Esophagus squamous epithelium (tissue), 5 donors: Measurements from ENCODE around the gene TOP3A. TPM values are rescaled to one million over a fixed set of nuclear protein-coding genes. Genes with fewer than 3 reads are reported as not detected.

Source experiments
- DNase-seq: peaks from one replicate; lab custom pipeline; 2025; lab: John Stamatoyannopoulos, UW
- H3K27ac ChIP-seq, 4 donors: fragments of 200-600 bp; sonication (generic); one replicate each; pipeline ENCODE4 v1.5.1; 2016 to 2019; ENCODE audit warnings: mild to moderate bottlenecking in 1 of 4
- H3K27me3 ChIP-seq, 4 donors: fragments of 200-600 bp; sonication (generic); 1 replicate in 3 of 4; 2 replicates in 1 of 4; pipeline versions ENCODE4 v1.5.1 to v1.6.0; 2017 to 2021; ENCODE audit warnings: antibody characterized with exemption in 1 of 4
- H3K36me3 ChIP-seq, 3 donors: fragments of 200-600 bp; sonication (generic); one replicate each; pipeline ENCODE4 v1.5.1; 2016 to 2019
- H3K4me1 ChIP-seq, 3 donors: fragments of 200-600 bp; sonication (generic); one replicate each; pipeline ENCODE4 v1.5.1; 2017 to 2019
- H3K4me3 ChIP-seq, 4 donors: fragments of 200-600 bp; sonication (generic); 1 replicate in 3 of 4; 2 replicates in 1 of 4; pipeline ENCODE4 v1.5.1; 2016 to 2019; ENCODE audit warnings: mild to moderate bottlenecking in 2 of 4, moderate library complexity in 1 of 4
- H3K9me3 ChIP-seq, 3 donors: fragments of 200-600 bp; sonication (generic); one replicate each; pipeline ENCODE4 v1.5.1; 2016 to 2019
- POLR2A ChIP-seq, 4 donors: fragments of 450-650 bp; IDR thresholded peaks; one replicate each; pipeline ENCODE4 v1.6.1; 2017; ENCODE audit warnings: antibody characterized with exemption in 4 of 4, mild to moderate bottlenecking in 4 of 4, moderate library complexity in 3 of 4
- WGBS, 2 donors: methylation state at CpG; one replicate each; pipeline ENCODE4 v1.1.5; 2018; 5-methylcytosine and 5-hydroxymethylcytosine counted together
- intact Hi-C: fragments of 100-400 bp; cut with DNase I; formaldehyde crosslinking; loops from one replicate; pipeline ENCODE4 v1.15.0; 2022
- total RNA-seq, 4 donors: library from RNA; depleted of rRNA; stranded (reverse); fragments of >200 nt; gene quantifications; one replicate each; pipeline ENCODE4 v1.1.0, GENCODE V29; 2016
- TF ChIP-seq, protein P1 (sequence below), 6 experiments: fragments of 450-650 bp in 4 of 6; fragments of 200-600 bp in 2 of 6; sonication (generic) in 2 of 6; IDR thresholded peaks; one replicate each; pipeline ENCODE4 v1.5.1; 2016 to 2019; ENCODE audit warnings: antibody characterized with exemption in 6 of 6, mild to moderate bottlenecking in 4 of 6, moderate library complexity in 4 of 6
- donor health status: DM: yes; HTN: yes; CAD: no.

Gene TOP3A
- total RNA-seq, 4 donors from 2014 or later = 17.9 to 34.0 (median 21.1) TPM

- TF ChIP-seq, protein P1, sequence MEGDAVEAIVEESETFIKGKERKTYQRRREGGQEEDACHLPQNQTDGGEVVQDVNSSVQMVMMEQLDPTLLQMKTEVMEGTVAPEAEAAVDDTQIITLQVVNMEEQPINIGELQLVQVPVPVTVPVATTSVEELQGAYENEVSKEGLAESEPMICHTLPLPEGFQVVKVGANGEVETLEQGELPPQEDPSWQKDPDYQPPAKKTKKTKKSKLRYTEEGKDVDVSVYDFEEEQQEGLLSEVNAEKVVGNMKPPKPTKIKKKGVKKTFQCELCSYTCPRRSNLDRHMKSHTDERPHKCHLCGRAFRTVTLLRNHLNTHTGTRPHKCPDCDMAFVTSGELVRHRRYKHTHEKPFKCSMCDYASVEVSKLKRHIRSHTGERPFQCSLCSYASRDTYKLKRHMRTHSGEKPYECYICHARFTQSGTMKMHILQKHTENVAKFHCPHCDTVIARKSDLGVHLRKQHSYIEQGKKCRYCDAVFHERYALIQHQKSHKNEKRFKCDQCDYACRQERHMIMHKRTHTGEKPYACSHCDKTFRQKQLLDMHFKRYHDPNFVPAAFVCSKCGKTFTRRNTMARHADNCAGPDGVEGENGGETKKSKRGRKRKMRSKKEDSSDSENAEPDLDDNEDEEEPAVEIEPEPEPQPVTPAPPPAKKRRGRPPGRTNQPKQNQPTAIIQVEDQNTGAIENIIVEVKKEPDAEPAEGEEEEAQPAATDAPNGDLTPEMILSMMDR (IDR thresholded peaks at IDR 0.05) = no peak
- no peak for TF ChIP-seq POLR2A (IDR thresholded peaks at IDR 0.05)
- intact Hi-C loops = no loop called here
- H3K27me3 ChIP-seq = no peaks in the 10 kb centered on the region
- no peaks in the 10 kb centered on the region for H3K4me1 ChIP-seq
- no peak for DNase-seq
- H3K36me3 ChIP-seq = peaks cover 21 to 98% (median 44%) of the 10 kb centered on the region in 3 donors
- WGBS, 2 donors = 75 to 79% methylated on average over 3 of the region's 3 CpGs
- H3K9me3 ChIP-seq = no peaks in the 10 kb centered on the region
- H3K4me3 ChIP-seq = no peak overlapping the region
- H3K27ac ChIP-seq = no peak overlapping the region
These were observed 35.9 kb downstream of the TOP3A start for GRCh38 chr17:18278867-18279266.

DNA sequence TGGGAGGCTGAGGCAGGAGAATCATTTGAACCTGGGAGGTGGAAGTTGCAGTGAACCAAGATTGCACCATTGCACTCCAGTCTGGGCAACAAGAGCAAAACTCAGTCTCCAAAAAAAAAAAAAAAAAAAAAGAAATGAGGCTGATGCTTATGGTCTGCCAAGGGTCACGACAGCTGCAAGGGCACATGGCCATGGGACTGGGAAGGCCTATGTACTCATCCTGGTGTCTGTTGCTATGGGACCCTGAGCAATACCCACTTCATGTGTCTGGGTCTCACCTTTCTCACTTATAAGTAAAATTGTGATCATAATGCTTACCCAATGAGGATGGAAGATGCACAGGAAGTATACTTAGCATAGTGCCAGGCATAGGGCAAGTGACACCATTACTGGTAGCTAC, 37.7 kb downstream of the TOP3A start:
- no peak for TF ChIP-seq POLR2A (IDR thresholded peaks at IDR 0.05)
- TF ChIP-seq, protein P1 (IDR thresholded peaks at IDR 0.05) = no peak
- H3K4me1 ChIP-seq = no peaks in the 10 kb centered on the region
- no peak overlapping the region for H3K4me3 ChIP-seq
- intact Hi-C loops = no loop called here
- H3K9me3 ChIP-seq = no peaks in the 10 kb centered on the region
- WGBS, 2 donors = 92 to 100% methylated on average over 1 of the region's 1 CpG
- H3K36me3 ChIP-seq = peaks cover 14 to 92% (median 33%) of the 10 kb centered on the region in 3 donors
- no peak for DNase-seq
- H3K27ac ChIP-seq = no peak overlapping the region
- no peaks in the 10 kb centered on the region for H3K27me3 ChIP-seq

GRCh38 chr17:18270046-18270931, 44.5 kb downstream of the TOP3A start:
- H3K4me3 ChIP-seq = no peak overlapping the region
- 76 to 86% methylated on average over 6 to 12 of the region's 14 CpGs for WGBS, 2 donors
- peaks cover 1 to 40% (median 2%) of the 10 kb centered on the region in 3 donors for H3K36me3 ChIP-seq
- no peak for TF ChIP-seq POLR2A (IDR thresholded peaks at IDR 0.05)
- TF ChIP-seq, protein P1 (IDR thresholded peaks at IDR 0.05) = no peak
- intact Hi-C loops = no loop called here
- H3K9me3 ChIP-seq = no peaks in the 10 kb centered on the region
- DNase-seq = no peak
- H3K27ac ChIP-seq = no peak overlapping the region
- peaks cover 0 to 4% (median 0%) of the 10 kb centered on the region in 3 donors for H3K4me1 ChIP-seq
- H3K27me3 ChIP-seq = no peaks in the 10 kb centered on the region

GRCh38 chr17:18267927-18268711, 46.7 kb downstream of the TOP3A start:
- H3K27ac ChIP-seq = no peak overlapping the region
- intact Hi-C loops = no loop called here
- WGBS, 2 donors = 47% methylated on average over 5 to 14 of the region's 14 CpGs
- no peak overlapping the region for H3K4me3 ChIP-seq
- TF ChIP-seq, protein P1 (IDR thresholded peaks at IDR 0.05) = no peak
- TF ChIP-seq POLR2A (IDR thresholded peaks at IDR 0.05) = no peak
- no peak for DNase-seq
- no peaks in the 10 kb centered on the region for H3K9me3 ChIP-seq
- H3K27me3 ChIP-seq = no peaks in the 10 kb centered on the region
- peaks cover 0 to 4% (median 0%) of the 10 kb centered on the region in 3 donors for H3K4me1 ChIP-seq
- peaks cover 10 to 41% (median 20%) of the 10 kb centered on the region in 3 donors for H3K36me3 ChIP-seq
